ENCODE measurements around the gene EHD3.

EHD3 gene

GRCh38 chr2:31192396-31192795 lies 41.6 kb upstream of the EHD3 start:
- Histone ChIP-seq H3K4me2 (ENCODE audit: low read length) (no peak overlapping the region), H4K20me1 (ENCODE audit: insufficient read depth, low read length) (no peaks in the 10 kb centered on the region), H3K4me3 (ENCODE audit: low read depth, low read length, poor library complexity, severe bottlenecking) (no peak overlapping the region), H3K79me2 (ENCODE audit: insufficient read depth, low read length) (no peaks in the 10 kb centered on the region), H3K9me2 (ENCODE audit: low read depth, low read length) (no peaks in the 10 kb centered on the region), H3K9me3 (ENCODE audit: low read length) (no peaks in the 10 kb centered on the region), H3K4me1 (ENCODE audit: insufficient read depth, low read length, severe bottlenecking) (no peaks in the 10 kb centered on the region), H2AFZ (ENCODE audit: low read length) (no peak overlapping the region), H3K36me3 (ENCODE audit: insufficient read depth, low read length) (no peaks in the 10 kb centered on the region), H3F3A (ENCODE audit: insufficient read depth, low read length) (no peaks in the 10 kb centered on the region), H3K27ac (ENCODE audit: low read depth, low read length, poor library complexity, severe bottlenecking) (no peak overlapping the region), H3K27me3 (ENCODE audit: insufficient read depth, low read length) (no peaks in the 10 kb centered on the region), H3K9ac (ENCODE audit: low read length) (no peak overlapping the region)
- TF ChIP-seq EZH2 (IDR thresholded peaks at IDR 0.05; ENCODE audit: borderline replicate concordance, low read length) = no peak
- TF ChIP-seq, protein P1, sequence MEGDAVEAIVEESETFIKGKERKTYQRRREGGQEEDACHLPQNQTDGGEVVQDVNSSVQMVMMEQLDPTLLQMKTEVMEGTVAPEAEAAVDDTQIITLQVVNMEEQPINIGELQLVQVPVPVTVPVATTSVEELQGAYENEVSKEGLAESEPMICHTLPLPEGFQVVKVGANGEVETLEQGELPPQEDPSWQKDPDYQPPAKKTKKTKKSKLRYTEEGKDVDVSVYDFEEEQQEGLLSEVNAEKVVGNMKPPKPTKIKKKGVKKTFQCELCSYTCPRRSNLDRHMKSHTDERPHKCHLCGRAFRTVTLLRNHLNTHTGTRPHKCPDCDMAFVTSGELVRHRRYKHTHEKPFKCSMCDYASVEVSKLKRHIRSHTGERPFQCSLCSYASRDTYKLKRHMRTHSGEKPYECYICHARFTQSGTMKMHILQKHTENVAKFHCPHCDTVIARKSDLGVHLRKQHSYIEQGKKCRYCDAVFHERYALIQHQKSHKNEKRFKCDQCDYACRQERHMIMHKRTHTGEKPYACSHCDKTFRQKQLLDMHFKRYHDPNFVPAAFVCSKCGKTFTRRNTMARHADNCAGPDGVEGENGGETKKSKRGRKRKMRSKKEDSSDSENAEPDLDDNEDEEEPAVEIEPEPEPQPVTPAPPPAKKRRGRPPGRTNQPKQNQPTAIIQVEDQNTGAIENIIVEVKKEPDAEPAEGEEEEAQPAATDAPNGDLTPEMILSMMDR (IDR thresholded peaks at IDR 0.05; ENCODE audit: low read length) = no peak

GRCh38 chr2:31192851-31193392 lies 41.0 kb upstream of the EHD3 start:
- no peaks in the 10 kb centered on the region for H3K9me3 ChIP-seq (ENCODE audit: low read length)
- H3F3A ChIP-seq (ENCODE audit: insufficient read depth, low read length) = no peaks in the 10 kb centered on the region
- no peaks in the 10 kb centered on the region for H3K36me3 ChIP-seq (ENCODE audit: insufficient read depth, low read length)
- no peaks in the 10 kb centered on the region for H3K9me2 ChIP-seq (ENCODE audit: low read depth, low read length)
- no peaks in the 10 kb centered on the region for H4K20me1 ChIP-seq (ENCODE audit: insufficient read depth, low read length)
- no peak overlapping the region for H3K4me3 ChIP-seq (ENCODE audit: low read depth, low read length, poor library complexity, severe bottlenecking)
- TF ChIP-seq EZH2 (IDR thresholded peaks at IDR 0.05; ENCODE audit: borderline replicate concordance, low read length) = no peak
- TF ChIP-seq, protein P1 (IDR thresholded peaks at IDR 0.05; ENCODE audit: low read length) = no peak
- H3K4me1 ChIP-seq (ENCODE audit: insufficient read depth, low read length, severe bottlenecking) = no peaks in the 10 kb centered on the region
- no peak overlapping the region for H2AFZ ChIP-seq (ENCODE audit: low read length)
- no peak overlapping the region for H3K4me2 ChIP-seq (ENCODE audit: low read length)
- no peaks in the 10 kb centered on the region for H3K27me3 ChIP-seq (ENCODE audit: insufficient read depth, low read length)
- no peak overlapping the region for H3K9ac ChIP-seq (ENCODE audit: low read length)
- H3K79me2 ChIP-seq (ENCODE audit: insufficient read depth, low read length) = no peaks in the 10 kb centered on the region
- H3K27ac ChIP-seq (ENCODE audit: low read depth, low read length, poor library complexity, severe bottlenecking) = no peak overlapping the region

DNA sequence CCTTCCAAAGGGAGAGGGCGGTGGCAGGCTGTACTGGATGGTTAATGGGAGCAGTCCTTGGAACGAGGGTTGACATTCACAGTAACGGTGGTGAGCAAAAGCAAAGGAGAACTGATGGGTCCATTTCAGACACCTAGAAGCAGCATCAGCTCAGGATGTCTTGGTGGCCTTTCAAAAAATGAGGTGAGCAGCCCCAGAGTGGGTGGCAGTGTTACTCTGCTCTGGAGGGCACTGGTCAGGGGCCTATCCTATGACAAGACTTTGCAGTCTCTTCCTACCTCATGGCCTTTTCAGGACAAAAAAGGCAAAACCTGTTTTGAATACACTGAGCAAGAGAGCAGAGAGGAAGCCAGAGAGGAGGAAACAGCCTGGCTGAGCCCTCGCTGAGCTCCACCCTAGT lies 40.1 kb upstream of the EHD3 start:
- Histone ChIP-seq H3K9me3 (ENCODE audit: low read length) (no peaks in the 10 kb centered on the region), H3K27ac (ENCODE audit: low read depth, low read length, poor library complexity, severe bottlenecking) (no peak overlapping the region), H3K36me3 (ENCODE audit: insufficient read depth, low read length) (no peaks in the 10 kb centered on the region), H3K79me2 (ENCODE audit: insufficient read depth, low read length) (no peaks in the 10 kb centered on the region), H3K9ac (ENCODE audit: low read length) (no peak overlapping the region), H3K4me1 (ENCODE audit: insufficient read depth, low read length, severe bottlenecking) (no peaks in the 10 kb centered on the region), H2AFZ (ENCODE audit: low read length) (no peak overlapping the region), H3K4me3 (ENCODE audit: low read depth, low read length, poor library complexity, severe bottlenecking) (no peak overlapping the region), H3K9me2 (ENCODE audit: low read depth, low read length) (no peaks in the 10 kb centered on the region), H3K27me3 (ENCODE audit: insufficient read depth, low read length) (no peaks in the 10 kb centered on the region), H4K20me1 (ENCODE audit: insufficient read depth, low read length) (no peaks in the 10 kb centered on the region), H3K4me2 (ENCODE audit: low read length) (no peak overlapping the region), H3F3A (ENCODE audit: insufficient read depth, low read length) (no peaks in the 10 kb centered on the region)
- no peak for TF ChIP-seq EZH2 (IDR thresholded peaks at IDR 0.05; ENCODE audit: borderline replicate concordance, low read length)
- TF ChIP-seq, protein P1 (IDR thresholded peaks at IDR 0.05; ENCODE audit: low read length) = no peak

All from OCI-LY1 (cell line).